Fibroblast of lung (primary cell): ENCODE results near the gene RHEBL1.

ENCODE experiments used
- CTCF ChIP-seq, 2 donors: IDR thresholded peaks in 1 of 2; conservative IDR thresholded peaks in 1 of 2; 1 replicate in 1 of 2; 2 replicates in 1 of 2; pipeline ENCODE4 v1.5.1; 2011 to 2012; ENCODE audit warnings: low read length in 2 of 2, control low read depth in 1 of 2, inconsistent platforms in 1 of 2, low read depth in 1 of 2, mild to moderate bottlenecking in 1 of 2
- EZH2 ChIP-seq: IDR thresholded peaks from 2 replicates; pipeline ENCODE4 v1.5.1; 2012; ENCODE audit warnings: low read length, control low read depth, mild to moderate bottlenecking; ENCODE audit errors: missing control alignments

GRCh38 chr12:49060237-49061156, 9.3 kb downstream of the RHEBL1 start, which contains the start of gene KMT2D:
- peak; percentile 19 to 34 for TF ChIP-seq CTCF (conservative IDR thresholded peaks at IDR 0.05 in 1 of 2, IDR thresholded peaks at IDR 0.05 in 1 of 2; ENCODE audit: low read depth in 1 of 2, low read length in 2 of 2)
- no peak for TF ChIP-seq EZH2
